OCI-LY3 (cell line): ENCODE data around the gene COL6A2.

Experiments
- CTCF ChIP-seq: fragments of 200-600, 300-600 bp; sonication (generic); IDR thresholded peaks from 2 replicates; pipeline ENCODE4 v1.5.1; 2014; ENCODE audit warnings: antibody characterized with exemption, low read length, low read depth
- EZH2phosphoT487 ChIP-seq: fragments of 200-600 bp; shearing (Covaris generic); IDR thresholded peaks from 2 replicates; pipeline ENCODE4 v1.6.1; 2018; ENCODE audit warnings: antibody characterized with exemption, mixed run types, low read depth

- no peak for TF ChIP-seq CTCF
- TF ChIP-seq EZH2phosphoT487 = no peak
These were observed 27.3 kb downstream of the COL6A2 start for GRCh38 chr21:46124926-46125845.
